K562 (cell line): ENCODE data around the gene TRABD. TPM values are rescaled to one million over a fixed set of nuclear protein-coding genes. Genes with fewer than 3 reads are reported as not detected.
A peak's percentile ranks its signal among the peaks of the same experiment; 100 is the strongest.

Source experiments
- ATF4 ChIP-seq: fragments of 450-650 bp; formaldehyde crosslinking; IDR thresholded peaks from 2 replicates; pipeline ENCODE4 v1.4.0; 2022; ENCODE audit warnings: mild to moderate bottlenecking, moderate library complexity
- CC2D1A ChIP-seq: fragments of 450-650 bp; IDR thresholded peaks from 2 replicates; pipeline ENCODE4 v1.6.1; 2017; ENCODE audit warnings: mild to moderate bottlenecking
- CCNT2 ChIP-seq: IDR thresholded peaks from 2 replicates; pipeline ENCODE4 v1.6.1; 2011; ENCODE audit warnings: borderline replicate concordance, low read depth, mild to moderate bottlenecking, moderate library complexity, mixed read lengths, low read length; ENCODE audit not compliant: insufficient read length; ENCODE audit errors: extremely low read depth
- DPF2 ChIP-seq: fragments of 450-650 bp; IDR thresholded peaks from 2 replicates; pipeline ENCODE4 v1.6.1; 2016
- HMGN3 ChIP-seq: IDR thresholded peaks from 2 replicates; pipeline ENCODE4 v1.6.1; 2011; ENCODE audit warnings: borderline replicate concordance, low read depth, mild to moderate bottlenecking, mixed read lengths, low read length; ENCODE audit not compliant: insufficient read length; ENCODE audit errors: extremely low read depth
- IRF2 ChIP-seq: sonication (generic); formaldehyde crosslinking; IDR thresholded peaks from 2 replicates; pipeline ENCODE4 v1.8.1; 2022; ENCODE audit warnings: mild to moderate bottlenecking, missing genetic modification reagents
- KDM1A ChIP-seq, 2 experiments: fragments of 450-650 bp; IDR thresholded peaks; 2 replicates each; pipeline ENCODE4 v1.6.1; 2016; ENCODE audit warnings: mild to moderate bottlenecking in 2 of 2
- MBD2 ChIP-seq: sonication (generic); IDR thresholded peaks from 2 replicates; pipeline ENCODE4 v1.6.1; 2016; ENCODE audit warnings: low read depth, borderline replicate concordance
- NEUROD1 ChIP-seq: fragments of 150-350 bp; IDR thresholded peaks from 2 replicates; pipeline ENCODE4 v1.6.1; 2014; ENCODE audit warnings: borderline replicate concordance, low read length, low read depth; ENCODE audit not compliant: partially characterized antibody
- SMARCA4 ChIP-seq: fragments of 450-650 bp; IDR thresholded peaks from 2 replicates; pipeline ENCODE4 v1.6.1; 2016
- SPI1 ChIP-seq: IDR thresholded peaks from 2 replicates; pipeline ENCODE4 v1.6.1; 2011; ENCODE audit warnings: low read depth, low read length, control low read depth, borderline replicate concordance
- TGIF2 ChIP-seq: sonication (generic); formaldehyde crosslinking; IDR thresholded peaks from 2 replicates; pipeline ENCODE4 v1.8.1; 2022; ENCODE audit warnings: mild to moderate bottlenecking, missing genetic modification reagents, moderate library complexity
- THRAP3 ChIP-seq: fragments of 450-650 bp; IDR thresholded peaks from 2 replicates; pipeline ENCODE4 v1.6.1; 2016; ENCODE audit warnings: mild to moderate bottlenecking, inconsistent platforms, borderline replicate concordance
- U2AF2 ChIP-seq: fragments of 200-400 bp; formaldehyde crosslinking; optimal IDR thresholded peaks from 2 replicates; pipeline ENCODE3; 2017; ENCODE audit warnings: low read depth, mild to moderate bottlenecking, low read length
- ZHX1 ChIP-seq: fragments of 150-350 bp; conservative IDR thresholded peaks from 2 replicates; pipeline ENCODE4 v1.6.1; 2014; ENCODE audit warnings: low read length
- ZKSCAN3 ChIP-seq: fragments of 250-450 bp; sonication (Bioruptor Pico); IDR thresholded peaks from 2 replicates; pipeline ENCODE4 v1.4.0; 2020
- ZNF507 ChIP-seq: conservative IDR thresholded peaks from 2 replicates; pipeline ENCODE4 v1.6.1; 2017; ENCODE audit warnings: missing genetic modification characterization, missing compliant biosample characterization
- ZNF780A ChIP-seq: fragments of 250-450 bp; sonication (Bioruptor Pico); IDR thresholded peaks from 2 replicates; pipeline ENCODE4 v1.5.0; 2021; ENCODE audit warnings: mild to moderate bottlenecking
- polyA plus RNA-seq, 8 experiments: library from polyadenylated mRNA; depleted of rRNA in 4 of 8; stranded (reverse) in 5 of 8; unstranded in 3 of 8; fragments of >200 nt; fragmentation: Nextera tagmentation in 2 of 8; fragmentation: Illumina TruSeq in 1 of 8; extraction: Ambion mirVana in 2 of 8; extraction: Trizol in 1 of 8; gene quantifications; 2 replicates each; pipeline versions ENCODE4 v1.2.1 to v1.2.3, GENCODE V29; 2011 to 2014; ENCODE audit warnings: inconsistent platforms in 1 of 8, missing spikeins in 1 of 8
- total RNA-seq, 7 experiments: library from RNA; depleted of rRNA in 6 of 7; stranded (reverse); fragments of >200 nt in 6 of 7; fragmentation: Illumina TruSeq in 2 of 7; extraction: Trizol in 2 of 7; gene quantifications; 2 replicates each; pipeline versions ENCODE4 v1.2.1 to v1.2.3, GENCODE V29; 2011 to 2021; ENCODE audit warnings: low replicate concordance in 1 of 7
- TF ChIP-seq, protein P1 (sequence below): fragments of 250-450 bp; sonication (Bioruptor Pico); IDR thresholded peaks from 2 replicates; pipeline ENCODE4 v1.8.0; 2021; ENCODE audit warnings: mild to moderate bottlenecking, moderate library complexity
- TF ChIP-seq, protein P2 (sequence below): IDR thresholded peaks from 2 replicates; pipeline ENCODE4 v1.6.1; 2014; ENCODE audit warnings: antibody characterized with exemption
- TF ChIP-seq, protein P3 (sequence below): fragments of 450-650 bp; IDR thresholded peaks from 2 replicates; pipeline ENCODE4 v1.6.1; 2017; ENCODE audit warnings: antibody characterized with exemption

Gene TRABD
- total and polyA plus RNA-seq, 9 of the 15 experiments (the other 6 are each of a cell fraction or from before 2014, with no cell fraction given): 0.08 to 62.9 (median 14.0) TPM

DNA sequence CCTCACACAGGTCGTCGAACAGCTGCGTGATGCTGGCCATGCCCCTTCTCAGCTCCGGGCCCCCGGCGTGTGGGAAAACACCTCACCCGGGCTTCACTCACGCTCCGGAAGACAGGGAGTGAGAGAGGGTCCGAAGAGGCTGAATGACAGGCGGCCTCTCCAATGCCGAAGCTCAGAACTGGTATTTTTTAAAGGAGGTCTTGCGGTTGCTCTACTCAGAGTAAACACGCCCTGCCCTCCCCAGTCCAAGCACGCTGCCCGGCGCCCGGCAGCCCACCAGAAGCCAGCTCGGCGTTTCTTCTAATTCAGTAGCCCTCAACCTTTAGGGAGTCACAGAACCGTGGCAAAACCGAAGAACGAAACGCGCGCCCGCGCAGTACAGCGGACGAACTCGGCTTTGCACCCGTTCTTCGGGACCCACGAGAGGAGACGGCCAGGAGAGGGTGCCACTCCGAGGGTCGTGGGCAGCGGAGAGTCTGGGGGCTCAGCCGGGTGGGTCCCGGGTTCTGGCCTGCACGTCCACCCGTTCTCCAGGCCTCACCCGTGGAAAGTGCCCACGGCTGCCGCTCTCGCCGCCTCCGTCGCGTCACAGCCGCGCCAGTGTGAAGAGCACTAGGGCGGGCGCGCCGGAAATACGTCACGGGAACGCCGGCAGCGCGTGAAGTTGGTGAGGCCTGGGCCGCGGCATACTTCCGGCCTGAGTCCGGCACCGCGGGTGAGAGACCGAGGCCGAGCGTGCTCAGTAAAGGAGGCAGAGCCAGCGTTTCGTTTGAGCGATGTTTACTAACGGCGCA, 58.9 kb downstream of the TRABD start, which contains the start of gene TUBGCP6 (continued):
- TF ChIP-seq U2AF2 (no peak), ZKSCAN3 (no peak), SPI1 (no peak), THRAP3 (no peak), ATF4 (no peak), HMGN3 (peak; percentile 72), ZHX1 (no peak), ZNF507 (tag) (no peak), IRF2 (CRISPR knock-in tag) (no peak), CCNT2 (peak; percentile 43), CC2D1A (no peak), ZNF780A (CRISPR knock-in tag) (no peak), NEUROD1 (no peak), SMARCA4 (no peak), KDM1A (IDR thresholded peaks at IDR 0.05) (no peak), TGIF2 (CRISPR knock-in tag) (no peak), DPF2 (no peak), MBD2 (peak; percentile 67; the same call in 1 of the 2 replicates)
- TF ChIP-seq, protein P1, sequence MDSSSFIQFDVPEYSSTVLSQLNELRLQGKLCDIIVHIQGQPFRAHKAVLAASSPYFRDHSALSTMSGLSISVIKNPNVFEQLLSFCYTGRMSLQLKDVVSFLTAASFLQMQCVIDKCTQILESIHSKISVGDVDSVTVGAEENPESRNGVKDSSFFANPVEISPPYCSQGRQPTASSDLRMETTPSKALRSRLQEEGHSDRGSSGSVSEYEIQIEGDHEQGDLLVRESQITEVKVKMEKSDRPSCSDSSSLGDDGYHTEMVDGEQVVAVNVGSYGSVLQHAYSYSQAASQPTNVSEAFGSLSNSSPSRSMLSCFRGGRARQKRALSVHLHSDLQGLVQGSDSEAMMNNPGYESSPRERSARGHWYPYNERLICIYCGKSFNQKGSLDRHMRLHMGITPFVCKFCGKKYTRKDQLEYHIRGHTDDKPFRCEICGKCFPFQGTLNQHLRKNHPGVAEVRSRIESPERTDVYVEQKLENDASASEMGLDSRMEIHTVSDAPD (CRISPR knock-in tag): no peak
- TF ChIP-seq, protein P2, sequence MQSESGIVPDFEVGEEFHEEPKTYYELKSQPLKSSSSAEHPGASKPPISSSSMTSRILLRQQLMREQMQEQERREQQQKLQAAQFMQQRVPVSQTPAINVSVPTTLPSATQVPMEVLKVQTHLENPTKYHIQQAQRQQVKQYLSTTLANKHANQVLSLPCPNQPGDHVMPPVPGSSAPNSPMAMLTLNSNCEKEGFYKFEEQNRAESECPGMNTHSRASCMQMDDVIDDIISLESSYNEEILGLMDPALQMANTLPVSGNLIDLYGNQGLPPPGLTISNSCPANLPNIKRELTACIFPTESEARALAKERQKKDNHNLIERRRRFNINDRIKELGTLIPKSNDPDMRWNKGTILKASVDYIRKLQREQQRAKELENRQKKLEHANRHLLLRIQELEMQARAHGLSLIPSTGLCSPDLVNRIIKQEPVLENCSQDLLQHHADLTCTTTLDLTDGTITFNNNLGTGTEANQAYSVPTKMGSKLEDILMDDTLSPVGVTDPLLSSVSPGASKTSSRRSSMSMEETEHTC: 0 out of 2 replicates have a peak, but pooled peaks have one; percentile 3
- TF ChIP-seq, protein P3, sequence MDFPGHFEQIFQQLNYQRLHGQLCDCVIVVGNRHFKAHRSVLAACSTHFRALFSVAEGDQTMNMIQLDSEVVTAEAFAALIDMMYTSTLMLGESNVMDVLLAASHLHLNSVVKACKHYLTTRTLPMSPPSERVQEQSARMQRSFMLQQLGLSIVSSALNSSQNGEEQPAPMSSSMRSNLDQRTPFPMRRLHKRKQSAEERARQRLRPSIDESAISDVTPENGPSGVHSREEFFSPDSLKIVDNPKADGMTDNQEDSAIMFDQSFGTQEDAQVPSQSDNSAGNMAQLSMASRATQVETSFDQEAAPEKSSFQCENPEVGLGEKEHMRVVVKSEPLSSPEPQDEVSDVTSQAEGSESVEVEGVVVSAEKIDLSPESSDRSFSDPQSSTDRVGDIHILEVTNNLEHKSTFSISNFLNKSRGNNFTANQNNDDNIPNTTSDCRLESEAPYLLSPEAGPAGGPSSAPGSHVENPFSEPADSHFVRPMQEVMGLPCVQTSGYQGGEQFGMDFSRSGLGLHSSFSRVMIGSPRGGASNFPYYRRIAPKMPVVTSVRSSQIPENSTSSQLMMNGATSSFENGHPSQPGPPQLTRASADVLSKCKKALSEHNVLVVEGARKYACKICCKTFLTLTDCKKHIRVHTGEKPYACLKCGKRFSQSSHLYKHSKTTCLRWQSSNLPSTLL: no peak
